Neural progenitor cell (in vitro differentiated cells): ENCODE measurements around the gene TMBIM4.

Experiments used
- EZH2 ChIP-seq: fragments of 200-600 bp; sonication (generic); IDR thresholded peaks from 2 replicates; pipeline ENCODE4 v1.6.1; 2017; ENCODE audit warnings: antibody characterized with exemption, mild to moderate bottlenecking, moderate library complexity
- EZH2phosphoT487 ChIP-seq: fragments of 200-600 bp; sonication (generic); IDR thresholded peaks from 2 replicates; pipeline ENCODE4 v1.6.1; 2017; ENCODE audit warnings: antibody characterized with exemption
- TF ChIP-seq, protein P1 (sequence below): fragments of 200-600 bp; sonication (generic); IDR thresholded peaks from 2 replicates; pipeline ENCODE4 v1.5.1; 2017; ENCODE audit warnings: antibody characterized with exemption, mild to moderate bottlenecking

DNA sequence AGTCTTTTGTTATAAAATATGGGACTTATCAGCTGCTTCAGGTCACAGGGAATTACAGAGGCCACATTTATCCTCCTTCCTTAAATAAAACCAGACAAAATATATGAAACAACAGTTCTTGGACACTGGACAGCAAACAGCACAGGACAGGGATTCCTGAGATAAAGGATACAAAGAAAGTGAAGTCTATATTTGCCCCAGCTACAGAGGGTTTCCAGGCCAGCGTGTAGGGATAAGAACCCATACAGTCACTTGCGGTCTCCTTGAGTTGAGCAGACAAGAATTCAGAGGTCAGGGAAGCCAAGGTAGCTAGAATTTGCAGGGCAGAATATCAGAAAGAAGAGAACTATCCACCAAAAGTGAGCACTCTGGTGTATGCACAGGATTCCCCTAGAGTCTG, 30.5 kb downstream of the TMBIM4 start:
- TF ChIP-seq, protein P1, sequence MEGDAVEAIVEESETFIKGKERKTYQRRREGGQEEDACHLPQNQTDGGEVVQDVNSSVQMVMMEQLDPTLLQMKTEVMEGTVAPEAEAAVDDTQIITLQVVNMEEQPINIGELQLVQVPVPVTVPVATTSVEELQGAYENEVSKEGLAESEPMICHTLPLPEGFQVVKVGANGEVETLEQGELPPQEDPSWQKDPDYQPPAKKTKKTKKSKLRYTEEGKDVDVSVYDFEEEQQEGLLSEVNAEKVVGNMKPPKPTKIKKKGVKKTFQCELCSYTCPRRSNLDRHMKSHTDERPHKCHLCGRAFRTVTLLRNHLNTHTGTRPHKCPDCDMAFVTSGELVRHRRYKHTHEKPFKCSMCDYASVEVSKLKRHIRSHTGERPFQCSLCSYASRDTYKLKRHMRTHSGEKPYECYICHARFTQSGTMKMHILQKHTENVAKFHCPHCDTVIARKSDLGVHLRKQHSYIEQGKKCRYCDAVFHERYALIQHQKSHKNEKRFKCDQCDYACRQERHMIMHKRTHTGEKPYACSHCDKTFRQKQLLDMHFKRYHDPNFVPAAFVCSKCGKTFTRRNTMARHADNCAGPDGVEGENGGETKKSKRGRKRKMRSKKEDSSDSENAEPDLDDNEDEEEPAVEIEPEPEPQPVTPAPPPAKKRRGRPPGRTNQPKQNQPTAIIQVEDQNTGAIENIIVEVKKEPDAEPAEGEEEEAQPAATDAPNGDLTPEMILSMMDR: no peak
- no peak for TF ChIP-seq EZH2
- TF ChIP-seq EZH2phosphoT487: no peak
